HG03460 (cell line): ENCODE data around the gene TCEAL3.
"Not testable (repeated sequence)": the region's sequence is repeated elsewhere in the genome, so short reads cannot be mapped to it uniquely, and the experiment has no call there.

Source experiments
- ATAC-seq: cut with Tn5 transposase; IDR thresholded peaks from one replicate; pipeline ENCODE4 v1.9.1; 2021; ENCODE audit not compliant: unreplicated experiment

Gene TCEAL3

GRCh38 chrX:103624111-103624510, 16.3 kb downstream of the TCEAL3 start:
- ATAC-seq: no peak

- ATAC-seq: no peak
These were observed 19.1 kb downstream of the TCEAL3 start for GRCh38 chrX:103626855-103627254.

DNA sequence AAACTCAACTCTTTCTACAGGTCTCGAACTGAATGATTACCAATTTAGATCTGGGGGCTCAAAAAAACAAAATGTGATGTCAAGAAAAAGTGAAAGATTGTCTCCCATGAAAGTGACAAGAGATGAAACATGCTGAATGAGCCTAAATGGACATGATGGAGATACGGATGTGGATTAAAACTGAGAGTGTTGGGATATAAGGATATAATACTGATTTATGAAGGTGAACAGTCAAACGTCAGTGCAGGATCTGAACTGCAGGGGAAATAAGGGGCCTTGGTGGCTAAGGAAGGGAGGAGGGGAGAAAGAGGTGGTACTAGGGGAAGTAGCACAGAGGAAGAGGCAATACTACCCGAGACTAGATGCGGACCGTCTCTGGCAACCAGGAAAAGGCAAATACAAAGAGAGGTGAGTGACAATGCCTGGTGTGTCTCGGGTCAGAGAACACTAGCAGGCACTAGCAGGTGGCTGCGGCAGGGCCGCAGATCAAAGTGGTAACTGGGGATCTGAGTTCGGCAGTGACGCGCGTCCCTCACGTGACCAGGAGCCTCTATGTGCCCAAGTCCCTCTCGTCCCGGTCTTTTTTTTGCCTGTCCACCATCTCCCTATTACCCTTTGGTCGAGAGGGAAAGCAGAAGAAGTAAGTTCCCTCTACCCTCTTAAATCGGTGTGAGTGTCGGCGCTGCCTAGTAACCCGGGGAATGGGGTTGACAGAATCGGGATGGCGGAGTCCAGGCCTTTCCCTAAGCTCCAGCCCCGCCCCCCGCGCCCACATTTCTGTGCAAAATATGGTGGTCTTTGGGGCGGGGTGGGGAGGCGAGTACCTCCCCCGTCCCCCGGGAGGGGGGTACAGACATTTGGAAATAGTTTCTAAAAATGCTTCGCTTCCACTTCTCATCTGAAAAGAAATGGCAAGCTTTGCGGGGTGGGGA, 20.9 kb downstream of the TCEAL3 start, which contains the start of gene TCEAL1:
TSS of gene TCEAL1 (plus strand) at position 590 of the 932 bp plus-strand sequence. CDS start 942 bp downstream, outside the sequence.
- ATAC-seq: peak; percentile 65

DNA sequence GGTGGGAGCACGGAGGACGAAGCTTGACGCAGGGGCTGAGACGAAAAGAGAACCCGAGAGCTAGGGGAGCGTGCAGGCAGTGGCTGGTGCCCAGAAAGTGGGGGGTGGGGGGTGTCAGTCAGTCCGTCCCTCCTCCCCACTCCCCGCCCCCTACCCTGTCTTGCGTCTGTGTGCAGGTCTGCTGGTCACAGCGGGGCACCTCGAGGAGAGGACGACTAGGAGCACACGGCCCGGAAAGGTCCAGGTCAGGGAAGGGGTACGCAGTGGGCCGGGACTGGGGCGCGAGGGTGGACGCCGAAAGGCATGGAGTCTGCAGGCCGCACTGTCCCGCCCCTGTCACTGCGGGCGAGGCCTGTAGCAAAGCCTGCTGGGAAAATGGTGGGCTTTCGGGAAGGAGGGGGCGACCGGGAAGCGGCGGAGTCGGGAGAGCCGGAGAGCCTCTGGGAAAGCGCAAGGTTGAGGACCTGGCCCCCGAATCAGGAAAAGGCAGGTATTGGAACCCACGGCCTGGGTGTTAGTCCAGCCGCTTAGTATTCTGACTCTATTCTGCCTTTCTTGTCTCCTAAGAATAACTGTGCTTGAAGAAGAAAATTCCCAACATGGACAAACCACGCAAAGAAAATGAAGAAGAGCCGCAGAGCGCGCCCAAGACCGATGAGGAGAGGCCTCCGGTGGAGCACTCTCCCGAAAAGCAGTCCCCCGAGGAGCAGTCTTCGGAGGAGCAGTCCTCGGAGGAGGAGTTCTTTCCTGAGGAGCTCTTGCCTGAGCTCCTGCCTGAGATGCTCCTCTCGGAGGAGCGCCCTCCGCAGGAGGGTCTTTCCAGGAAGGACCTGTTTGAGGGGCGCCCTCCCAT, 21.8 kb downstream of the TCEAL3 start:
- ATAC-seq: peak; percentile 43

DNA sequence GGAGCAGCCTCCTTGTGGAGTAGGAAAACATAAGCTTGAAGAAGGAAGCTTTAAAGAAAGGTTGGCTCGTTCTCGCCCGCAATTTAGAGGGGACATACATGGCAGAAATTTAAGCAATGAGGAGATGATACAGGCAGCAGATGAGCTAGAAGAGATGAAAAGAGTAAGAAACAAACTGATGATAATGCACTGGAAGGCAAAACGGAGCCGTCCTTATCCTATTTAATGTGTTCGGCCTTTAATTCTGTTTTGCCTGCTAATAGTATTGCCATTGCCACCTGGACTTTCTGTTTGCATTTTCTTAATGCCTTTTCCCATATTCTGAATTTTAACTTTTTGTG, 22.4 kb downstream of the TCEAL3 start:
- no peak for ATAC-seq

DNA sequence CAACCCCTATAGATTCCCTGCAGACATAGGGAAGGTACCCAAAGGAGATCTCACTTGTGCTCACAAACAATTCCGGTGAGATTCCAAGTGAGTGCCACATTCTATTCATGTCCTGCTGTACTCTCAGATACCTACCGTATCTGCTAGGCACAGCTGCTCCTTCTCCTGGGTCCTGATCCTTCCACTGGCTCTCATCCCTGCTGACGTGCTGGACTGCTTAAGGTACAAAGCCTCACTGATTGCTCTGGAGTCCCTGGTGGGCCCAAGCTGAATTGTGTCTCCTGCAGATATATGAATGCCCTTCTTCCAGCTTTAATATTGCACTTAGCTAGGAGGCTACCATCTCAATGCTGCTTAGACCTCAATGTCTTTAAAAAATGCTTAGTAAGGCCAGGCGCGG, 23.4 kb downstream of the TCEAL3 start:
- no peak for ATAC-seq

GRCh38 chrX:103635436-103635835, 27.7 kb downstream of the TCEAL3 start:
- ATAC-seq: no peak

DNA sequence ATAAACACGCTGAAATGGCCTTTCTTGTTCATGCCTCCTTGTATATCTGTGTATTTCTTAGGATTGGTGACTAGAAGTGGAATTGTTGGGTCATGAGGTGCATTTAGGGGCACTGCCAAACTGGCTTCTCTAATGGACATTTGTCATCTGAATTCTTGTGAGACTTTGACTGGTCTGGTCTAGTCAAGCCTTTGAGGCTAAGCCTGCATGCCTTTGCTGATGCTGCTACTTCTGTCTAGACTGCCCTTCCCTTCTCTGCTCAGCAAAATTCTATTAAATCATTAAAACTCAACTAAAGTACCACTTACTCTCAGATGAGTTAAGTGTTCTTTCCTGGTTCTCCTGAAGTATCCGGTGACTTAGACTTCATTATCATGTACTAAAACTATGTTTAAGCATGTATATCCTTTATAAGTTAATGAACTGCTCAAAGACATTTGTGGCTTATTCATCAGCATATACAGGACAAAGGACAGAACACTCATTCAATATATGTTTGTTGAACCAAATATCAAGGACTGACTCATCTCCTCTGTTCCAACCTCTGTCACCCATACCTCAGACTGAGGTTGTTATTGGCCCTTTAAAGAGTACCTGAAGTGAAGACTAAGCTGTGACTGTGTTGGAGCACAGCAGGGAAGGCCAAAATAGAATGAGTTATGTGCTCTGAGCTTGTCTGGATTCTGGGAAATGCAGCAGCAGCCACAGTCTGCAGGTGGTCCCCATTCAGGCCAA, 30.0 kb downstream of the TCEAL3 start:
- no peak for ATAC-seq

- not testable (repeated sequence) for ATAC-seq
These were observed 30.9 kb downstream of the TCEAL3 start for GRCh38 chrX:103638479-103639346.

- ATAC-seq: no peak
These were observed 32.8 kb downstream of the TCEAL3 start for GRCh38 chrX:103640401-103641155.

DNA sequence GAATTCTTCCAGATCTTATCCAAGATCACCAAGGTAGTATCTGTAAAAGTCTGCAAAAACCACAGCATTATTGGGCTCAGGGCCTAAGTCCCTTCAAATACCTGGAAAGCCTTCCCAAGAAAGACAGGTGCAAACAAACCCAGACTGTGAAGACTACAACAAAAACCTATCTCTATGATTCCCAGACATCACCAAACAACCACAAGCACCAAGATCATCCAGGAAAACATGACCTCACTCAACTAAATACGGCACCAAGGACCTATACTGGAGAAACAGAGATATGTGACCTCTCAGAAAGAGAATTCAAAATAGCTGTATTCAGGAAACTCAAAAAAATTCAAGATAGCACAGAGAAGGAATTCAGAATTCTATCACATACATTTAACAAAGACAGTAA, 36.4 kb downstream of the TCEAL3 start:
- ATAC-seq: no peak

DNA sequence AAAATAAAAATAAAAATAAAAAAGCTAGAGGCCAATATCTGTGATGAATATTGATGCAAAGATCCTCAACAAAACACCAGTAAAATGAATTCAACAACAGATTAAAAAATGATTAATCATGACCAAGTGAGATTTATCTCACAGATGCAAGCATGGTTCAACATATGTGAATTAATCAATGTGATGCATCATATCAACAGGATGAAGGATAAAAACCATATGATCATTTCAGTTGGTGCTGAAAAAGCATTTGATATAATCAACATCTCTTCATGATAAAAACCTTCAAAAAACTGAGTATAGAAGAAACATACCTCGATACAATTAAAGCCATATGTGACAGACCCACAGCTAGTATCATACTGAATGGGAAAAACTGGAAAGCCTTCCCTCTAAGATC, 39.9 kb downstream of the TCEAL3 start:
- ATAC-seq: no peak

- ATAC-seq: no peak
These were observed 43.5 kb downstream of the TCEAL3 start for GRCh38 chrX:103651151-103651773.

DNA sequence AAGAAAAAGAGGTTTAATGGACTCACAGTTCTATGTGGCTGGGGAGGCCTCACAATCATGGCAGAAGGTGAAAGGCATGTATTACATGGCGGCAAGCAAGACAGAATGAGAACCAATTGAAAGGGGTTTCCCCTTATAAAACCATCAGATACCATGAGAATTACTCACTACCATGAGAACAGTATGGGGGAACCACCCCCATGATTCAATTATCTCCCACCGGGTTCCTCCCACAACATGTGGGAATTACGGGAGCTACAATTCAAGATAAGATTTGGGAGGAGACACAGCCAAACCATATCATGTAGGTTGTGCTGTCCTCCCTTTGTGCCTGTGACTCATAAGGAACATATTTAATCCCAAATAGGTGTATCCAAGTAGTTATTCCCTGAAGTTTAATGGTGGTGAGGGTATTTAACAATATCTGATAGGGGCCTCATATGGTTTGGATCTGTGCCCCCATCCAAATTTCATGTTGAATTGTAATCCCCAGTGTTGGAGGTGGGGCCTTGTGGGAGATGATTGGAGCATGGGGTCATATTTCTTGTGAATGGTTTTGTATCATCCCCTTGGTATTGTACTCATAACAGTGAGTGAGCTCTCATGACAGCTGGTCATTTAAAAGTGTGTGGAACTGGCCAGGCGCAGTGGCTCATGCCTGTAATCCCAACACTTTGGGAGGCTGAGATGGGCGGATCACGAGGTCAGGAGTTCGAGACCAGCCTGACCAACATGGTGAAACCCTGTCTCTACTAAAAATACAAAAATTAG, 47.7 kb downstream of the TCEAL3 start:
- not testable (repeated sequence) for ATAC-seq

- ATAC-seq: no peak
These were observed 48.9 kb downstream of the TCEAL3 start for GRCh38 chrX:103656617-103657016.

DNA sequence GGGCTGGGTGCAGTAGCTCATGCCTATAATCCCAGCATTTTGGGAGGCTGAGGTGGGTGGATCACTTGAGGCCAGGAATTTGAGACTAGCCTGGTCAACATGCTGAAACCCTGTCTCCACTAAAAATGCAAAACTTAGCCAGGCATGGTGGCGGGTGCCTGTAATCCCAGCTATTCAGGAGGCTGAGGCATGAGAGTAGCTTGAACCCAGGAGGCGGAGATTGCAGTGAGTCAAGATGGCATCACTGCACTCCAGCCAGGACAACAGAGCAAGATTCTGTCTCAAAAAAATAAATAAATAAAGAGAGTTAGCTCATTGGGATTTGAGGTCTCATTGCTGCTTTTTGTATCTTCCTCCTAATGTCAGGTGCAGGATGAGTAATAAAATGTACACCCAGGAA, 49.3 kb downstream of the TCEAL3 start:
- not testable (repeated sequence) for ATAC-seq

GRCh38 chrX:103658681-103659433, 51.1 kb downstream of the TCEAL3 start:
- no peak for ATAC-seq

GRCh38 chrX:103659460-103659859, 51.7 kb downstream of the TCEAL3 start:
- ATAC-seq: not testable (repeated sequence)
